Measurements from ENCODE around the gene CSTB.

CSTB gene

GRCh38 chr21:43764576-43765495 lies 11.3 kb downstream of the CSTB start:
- Histone ChIP-seq H3K4me1 (ENCODE audit: control insufficient read depth, insufficient read depth, low read length) (peaks cover 14% of the 10 kb centered on the region; the same call in 1 of the 2 replicates), H3K27ac (ENCODE audit: low read depth, low read length) (no peak overlapping the region), H3K9ac (ENCODE audit: low read depth, low read length) (no peak overlapping the region)

GRCh38 chr21:43763901-43764523 lies 12.1 kb downstream of the CSTB start:
- no peak overlapping the region for H3K4me3 ChIP-seq (ENCODE audit: low read depth, low read length)
- peaks cover 13% of the 10 kb centered on the region; the same call in 1 of the 2 replicates for H3K4me1 ChIP-seq (ENCODE audit: control insufficient read depth, insufficient read depth, low read length)
- no peak overlapping the region for H3K27ac ChIP-seq (ENCODE audit: low read depth, low read length)
- H3K9me3 ChIP-seq (ENCODE audit: control insufficient read depth, insufficient read depth, low read length) = no peaks in the 10 kb centered on the region
- peaks cover 8% of the 10 kb centered on the region; the same call in 1 of the 2 replicates for H3K36me3 ChIP-seq (ENCODE audit: control insufficient read depth, insufficient read depth, low read length)
- no peaks in the 10 kb centered on the region for H3K27me3 ChIP-seq (ENCODE audit: control insufficient read depth, insufficient read depth, low read length)
- no peak overlapping the region for H3K9ac ChIP-seq (ENCODE audit: low read depth, low read length)

More at GRCh38 chr21:43764576-43765495, 11.3 kb downstream of the CSTB start:
- Histone ChIP-seq H3K4me3 (ENCODE audit: low read depth, low read length) (no peak overlapping the region), H3K27me3 (ENCODE audit: control insufficient read depth, insufficient read depth, low read length) (no peaks in the 10 kb centered on the region), H3K9me3 (ENCODE audit: control insufficient read depth, insufficient read depth, low read length) (no peaks in the 10 kb centered on the region), H3K36me3 (ENCODE audit: control insufficient read depth, insufficient read depth, low read length) (0 out of 2 replicates have a peak, but pooled peaks cover 4% of the 10 kb centered on the region)

- no peaks in the 10 kb centered on the region for H3K27me3 ChIP-seq (ENCODE audit: control insufficient read depth, insufficient read depth, low read length)
- H3K9me3 ChIP-seq (ENCODE audit: control insufficient read depth, insufficient read depth, low read length) = no peaks in the 10 kb centered on the region
- no peak overlapping the region for H3K9ac ChIP-seq (ENCODE audit: low read depth, low read length)
- H3K4me1 ChIP-seq (ENCODE audit: control insufficient read depth, insufficient read depth, low read length) = no peaks in the 10 kb centered on the region
- H3K36me3 ChIP-seq (ENCODE audit: control insufficient read depth, insufficient read depth, low read length) = peaks cover 12% of the 10 kb centered on the region
- H3K4me3 ChIP-seq (ENCODE audit: low read depth, low read length) = no peak overlapping the region
- H3K27ac ChIP-seq (ENCODE audit: low read depth, low read length) = no peak overlapping the region
Observed at GRCh38 chr21:43762303-43763128, 13.6 kb downstream of the CSTB start.

- peaks cover 15% of the 10 kb centered on the region for H3K36me3 ChIP-seq (ENCODE audit: control insufficient read depth, insufficient read depth, low read length)
- H3K9me3 ChIP-seq (ENCODE audit: control insufficient read depth, insufficient read depth, low read length) = no peaks in the 10 kb centered on the region
Observed at GRCh38 chr21:43761886-43762285, 14.2 kb downstream of the CSTB start.

GRCh38 chr21:43760391-43760958 lies 15.6 kb downstream of the CSTB start:
- Histone ChIP-seq H3K9ac (ENCODE audit: low read depth, low read length) (no peak overlapping the region), H3K27ac (ENCODE audit: low read depth, low read length) (no peak overlapping the region), H3K27me3 (ENCODE audit: control insufficient read depth, insufficient read depth, low read length) (no peaks in the 10 kb centered on the region), H3K4me3 (ENCODE audit: low read depth, low read length) (no peak overlapping the region), H3K36me3 (ENCODE audit: control insufficient read depth, insufficient read depth, low read length) (peaks cover 29% of the 10 kb centered on the region), H3K9me3 (ENCODE audit: control insufficient read depth, insufficient read depth, low read length) (no peaks in the 10 kb centered on the region), H3K4me1 (ENCODE audit: control insufficient read depth, insufficient read depth, low read length) (no peaks in the 10 kb centered on the region)

More at GRCh38 chr21:43761886-43762285, 14.2 kb downstream of the CSTB start:
- H3K9ac ChIP-seq (ENCODE audit: low read depth, low read length) = no peak overlapping the region
- H3K27me3 ChIP-seq (ENCODE audit: control insufficient read depth, insufficient read depth, low read length) = no peaks in the 10 kb centered on the region
- H3K4me3 ChIP-seq (ENCODE audit: low read depth, low read length) = no peak overlapping the region
- no peak overlapping the region for H3K27ac ChIP-seq (ENCODE audit: low read depth, low read length)
- no peaks in the 10 kb centered on the region for H3K4me1 ChIP-seq (ENCODE audit: control insufficient read depth, insufficient read depth, low read length)

- Histone ChIP-seq H3K36me3 (ENCODE audit: control insufficient read depth, insufficient read depth, low read length) (peaks cover 36% of the 10 kb centered on the region), H3K9me3 (ENCODE audit: control insufficient read depth, insufficient read depth, low read length) (no peaks in the 10 kb centered on the region), H3K27me3 (ENCODE audit: control insufficient read depth, insufficient read depth, low read length) (no peaks in the 10 kb centered on the region), H3K27ac (ENCODE audit: low read depth, low read length) (no peak overlapping the region), H3K4me3 (ENCODE audit: low read depth, low read length) (no peak overlapping the region), H3K9ac (ENCODE audit: low read depth, low read length) (no peak overlapping the region), H3K4me1 (ENCODE audit: control insufficient read depth, insufficient read depth, low read length) (no peaks in the 10 kb centered on the region)
Observed at GRCh38 chr21:43759651-43760050, 16.5 kb downstream of the CSTB start.

GRCh38 chr21:43758811-43759210 lies 17.3 kb downstream of the CSTB start:
- no peaks in the 10 kb centered on the region for H3K9me3 ChIP-seq (ENCODE audit: control insufficient read depth, insufficient read depth, low read length)
- H3K27me3 ChIP-seq (ENCODE audit: control insufficient read depth, insufficient read depth, low read length) = no peaks in the 10 kb centered on the region
- no peaks in the 10 kb centered on the region for H3K4me1 ChIP-seq (ENCODE audit: control insufficient read depth, insufficient read depth, low read length)
- H3K27ac ChIP-seq (ENCODE audit: low read depth, low read length) = no peak overlapping the region
- no peak overlapping the region for H3K4me3 ChIP-seq (ENCODE audit: low read depth, low read length)
- H3K36me3 ChIP-seq (ENCODE audit: control insufficient read depth, insufficient read depth, low read length) = peaks cover 43% of the 10 kb centered on the region
- no peak overlapping the region for H3K9ac ChIP-seq (ENCODE audit: low read depth, low read length)

- H3K27ac ChIP-seq (ENCODE audit: low read depth, low read length) = no peak overlapping the region
- H3K36me3 ChIP-seq (ENCODE audit: control insufficient read depth, insufficient read depth, low read length) = peaks cover 50% of the 10 kb centered on the region
Observed at GRCh38 chr21:43758111-43758641, 17.9 kb downstream of the CSTB start.

GRCh38 chr21:43757601-43758000 lies 18.5 kb downstream of the CSTB start:
- no peaks in the 10 kb centered on the region for H3K9me3 ChIP-seq (ENCODE audit: control insufficient read depth, insufficient read depth, low read length)

More at GRCh38 chr21:43758111-43758641, 17.9 kb downstream of the CSTB start:
- Histone ChIP-seq H3K9me3 (ENCODE audit: control insufficient read depth, insufficient read depth, low read length) (no peaks in the 10 kb centered on the region), H3K4me1 (ENCODE audit: control insufficient read depth, insufficient read depth, low read length) (no peaks in the 10 kb centered on the region), H3K9ac (ENCODE audit: low read depth, low read length) (no peak overlapping the region), H3K4me3 (ENCODE audit: low read depth, low read length) (no peak overlapping the region), H3K27me3 (ENCODE audit: control insufficient read depth, insufficient read depth, low read length) (no peaks in the 10 kb centered on the region)

More at GRCh38 chr21:43757601-43758000, 18.5 kb downstream of the CSTB start:
- H3K27ac ChIP-seq (ENCODE audit: low read depth, low read length) = no peak overlapping the region
- H3K36me3 ChIP-seq (ENCODE audit: control insufficient read depth, insufficient read depth, low read length) = peaks cover 55% of the 10 kb centered on the region
- H3K4me1 ChIP-seq (ENCODE audit: control insufficient read depth, insufficient read depth, low read length) = no peaks in the 10 kb centered on the region
- H3K27me3 ChIP-seq (ENCODE audit: control insufficient read depth, insufficient read depth, low read length) = no peaks in the 10 kb centered on the region
- H3K9ac ChIP-seq (ENCODE audit: low read depth, low read length) = no peak overlapping the region
- H3K4me3 ChIP-seq (ENCODE audit: low read depth, low read length) = no peak overlapping the region

Measured in HUES48 (cell line).